DND-41 (cell line): Measurements from ENCODE around the gene BCS1L.

Experiments used
- ATAC-seq: fragments of 200-7000 bp; cut with Tn5 transposase; 3 replicates; pipeline ENCODE4 v1.9.1; 2021; ENCODE audit warnings: low read depth; ENCODE audit not compliant: insufficient read depth
- DNase-seq: peaks from one replicate; pipeline ENCODE4 v3.0.0-alpha.2; 2020
- H2AFZ ChIP-seq: 2 replicates; pipeline ENCODE4 v1.6.0; 2012; ENCODE audit warnings: low read depth, low read length
- H3K27ac ChIP-seq: 2 replicates; pipeline ENCODE4 v1.5.1; 2012; ENCODE audit warnings: low read length, inconsistent platforms
- H3K27me3 ChIP-seq: fragments of 200-600 bp; sonication (generic); 2 replicates; pipeline ENCODE4 v1.6.0; 2012; ENCODE audit warnings: low read length, mild to moderate bottlenecking, inconsistent platforms; ENCODE audit not compliant: insufficient read depth, poor library complexity
- H3K36me3 ChIP-seq: 2 replicates; pipeline ENCODE4 v1.5.1; 2012; ENCODE audit warnings: low read length, inconsistent platforms; ENCODE audit not compliant: insufficient read depth
- H3K4me1 ChIP-seq: 2 replicates; pipeline ENCODE4 v1.5.1; 2012; ENCODE audit warnings: mild to moderate bottlenecking, low read length; ENCODE audit not compliant: insufficient read depth
- H3K4me2 ChIP-seq: 2 replicates; pipeline ENCODE4 v1.6.0; 2012; ENCODE audit warnings: mild to moderate bottlenecking, moderate library complexity, low read length, inconsistent platforms; ENCODE audit not compliant: insufficient read depth
- H3K4me3 ChIP-seq, 2 experiments: fragments of 200-600 bp in 1 of 2; shearing (Covaris generic) in 1 of 2; 2 replicates each; pipeline ENCODE4 v1.5.1; 2012 to 2016; ENCODE audit warnings: inconsistent platforms in 2 of 2, low read length in 2 of 2, mild to moderate bottlenecking in 2 of 2, low read depth in 1 of 2, moderate library complexity in 1 of 2
- H3K79me2 ChIP-seq: 2 replicates; pipeline ENCODE4 v1.6.0; 2012; ENCODE audit warnings: low read length, inconsistent platforms; ENCODE audit not compliant: insufficient read depth
- H3K9ac ChIP-seq: 2 replicates; pipeline ENCODE4 v1.6.0; 2012; ENCODE audit warnings: low read depth, mild to moderate bottlenecking, inconsistent platforms, low read length, moderate library complexity
- H3K9me3 ChIP-seq: 2 replicates; pipeline ENCODE4 v1.5.1; 2012; ENCODE audit warnings: low read length, moderate library complexity, mild to moderate bottlenecking, inconsistent platforms; ENCODE audit not compliant: insufficient read depth, severe bottlenecking
- H4K20me1 ChIP-seq: 2 replicates; pipeline ENCODE4 v1.6.0; 2012; ENCODE audit warnings: low read length; ENCODE audit not compliant: insufficient read depth
- EZH2 ChIP-seq: IDR thresholded peaks from 3 replicates; pipeline ENCODE4 v1.6.1; 2012; ENCODE audit warnings: borderline replicate concordance, low read depth, mild to moderate bottlenecking, moderate library complexity, low read length, inconsistent platforms; ENCODE audit not compliant: severe bottlenecking
- TF ChIP-seq, protein P1 (sequence below): IDR thresholded peaks from 2 replicates; pipeline ENCODE4 v1.5.1; 2012; ENCODE audit warnings: borderline replicate concordance, low read length, moderate library complexity, mild to moderate bottlenecking; ENCODE audit not compliant: poor library complexity, severe bottlenecking; ENCODE audit errors: extremely low read depth

Gene BCS1L

DNA sequence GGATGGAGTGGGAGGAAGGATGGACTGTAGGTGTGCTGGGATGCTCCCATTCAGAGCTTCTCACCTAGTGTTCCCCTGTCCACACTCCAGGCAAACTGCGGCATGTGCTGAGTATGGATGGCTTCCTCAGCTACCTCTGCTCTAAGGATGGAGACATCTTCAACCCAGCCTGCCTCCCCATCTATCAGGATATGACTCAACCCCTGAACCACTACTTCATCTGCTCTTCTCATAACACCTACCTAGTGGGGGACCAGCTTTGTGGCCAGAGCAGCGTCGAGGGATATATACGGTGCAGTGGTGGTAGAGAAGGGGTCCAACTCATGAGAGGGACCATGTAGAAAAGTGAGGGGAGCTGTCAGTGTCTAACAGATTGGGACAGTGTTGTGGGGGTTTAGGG lies 31.5 kb upstream of the BCS1L start:
- H3K79me2 ChIP-seq: no peaks in the 10 kb centered on the region
- H3K4me3 ChIP-seq: no peak overlapping the region
- no peak overlapping the region for H3K4me2 ChIP-seq
- H3K4me1 ChIP-seq: no peaks in the 10 kb centered on the region
- H4K20me1 ChIP-seq: no peaks in the 10 kb centered on the region
- H3K36me3 ChIP-seq: no peaks in the 10 kb centered on the region
- H2AFZ ChIP-seq: no peak overlapping the region
- no peak for TF ChIP-seq EZH2
- TF ChIP-seq, protein P1, sequence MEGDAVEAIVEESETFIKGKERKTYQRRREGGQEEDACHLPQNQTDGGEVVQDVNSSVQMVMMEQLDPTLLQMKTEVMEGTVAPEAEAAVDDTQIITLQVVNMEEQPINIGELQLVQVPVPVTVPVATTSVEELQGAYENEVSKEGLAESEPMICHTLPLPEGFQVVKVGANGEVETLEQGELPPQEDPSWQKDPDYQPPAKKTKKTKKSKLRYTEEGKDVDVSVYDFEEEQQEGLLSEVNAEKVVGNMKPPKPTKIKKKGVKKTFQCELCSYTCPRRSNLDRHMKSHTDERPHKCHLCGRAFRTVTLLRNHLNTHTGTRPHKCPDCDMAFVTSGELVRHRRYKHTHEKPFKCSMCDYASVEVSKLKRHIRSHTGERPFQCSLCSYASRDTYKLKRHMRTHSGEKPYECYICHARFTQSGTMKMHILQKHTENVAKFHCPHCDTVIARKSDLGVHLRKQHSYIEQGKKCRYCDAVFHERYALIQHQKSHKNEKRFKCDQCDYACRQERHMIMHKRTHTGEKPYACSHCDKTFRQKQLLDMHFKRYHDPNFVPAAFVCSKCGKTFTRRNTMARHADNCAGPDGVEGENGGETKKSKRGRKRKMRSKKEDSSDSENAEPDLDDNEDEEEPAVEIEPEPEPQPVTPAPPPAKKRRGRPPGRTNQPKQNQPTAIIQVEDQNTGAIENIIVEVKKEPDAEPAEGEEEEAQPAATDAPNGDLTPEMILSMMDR: no peak
- DNase-seq (no peak), ATAC-seq (no peak)
- no peak overlapping the region for H3K27ac ChIP-seq
- no peaks in the 10 kb centered on the region for H3K9me3 ChIP-seq
- H3K27me3 ChIP-seq: no peaks in the 10 kb centered on the region
- H3K9ac ChIP-seq: no peak overlapping the region

DNA sequence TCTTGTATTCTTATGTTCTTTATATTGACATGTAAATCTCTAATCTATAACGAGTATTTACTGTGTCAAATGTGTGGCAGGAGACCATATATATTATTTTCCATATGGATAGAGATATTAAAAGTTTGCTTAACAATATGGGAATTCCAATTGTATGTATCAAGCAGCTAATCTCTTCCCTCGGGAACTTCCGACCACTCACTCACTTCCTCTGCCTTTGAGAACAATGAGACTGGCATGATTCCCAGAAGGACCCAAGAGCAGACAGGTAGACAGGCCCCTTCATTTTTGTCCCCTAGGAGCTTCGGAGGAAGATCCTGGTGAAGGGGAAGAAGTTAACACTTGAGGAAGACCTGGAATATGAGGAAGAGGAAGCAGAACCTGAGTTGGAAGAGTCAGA lies 27.6 kb upstream of the BCS1L start:
- no peaks in the 10 kb centered on the region for H3K27me3 ChIP-seq
- H3K4me2 ChIP-seq: no peak overlapping the region
- H2AFZ ChIP-seq: no peak overlapping the region
- H3K4me1 ChIP-seq: no peaks in the 10 kb centered on the region
- H3K27ac ChIP-seq: no peak overlapping the region
- H3K4me3 ChIP-seq: no peak overlapping the region
- no peaks in the 10 kb centered on the region for H3K9me3 ChIP-seq
- H3K9ac ChIP-seq: no peak overlapping the region
- H4K20me1 ChIP-seq: no peaks in the 10 kb centered on the region
- no peak for TF ChIP-seq EZH2
- TF ChIP-seq, protein P1: no peak
- H3K36me3 ChIP-seq: peaks cover 29% of the 10 kb centered on the region
- DNase-seq (no peak), ATAC-seq (no peak)
- no peaks in the 10 kb centered on the region for H3K79me2 ChIP-seq

DNA sequence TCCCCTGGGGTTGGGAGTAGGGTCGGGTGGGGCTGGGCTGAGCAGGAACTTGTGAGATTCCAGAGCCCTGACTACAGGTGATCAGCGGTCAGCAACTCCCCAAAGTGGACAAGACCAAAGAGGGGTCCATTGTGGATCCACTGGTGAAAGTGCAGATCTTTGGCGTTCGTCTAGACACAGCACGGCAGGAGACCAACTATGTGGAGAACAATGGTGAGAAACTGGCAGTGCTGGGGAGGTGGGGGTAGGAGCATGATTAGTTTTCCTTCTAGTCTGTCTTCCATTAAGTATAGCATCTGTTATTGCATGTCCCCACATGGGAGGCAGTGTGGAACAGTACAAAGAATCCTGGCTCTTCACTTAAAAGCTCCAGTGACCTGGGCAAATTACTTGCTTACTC lies 23.8 kb upstream of the BCS1L start:
- Histone ChIP-seq H3K27me3 (no peaks in the 10 kb centered on the region), H3K36me3 (peaks cover 64% of the 10 kb centered on the region), H3K9me3 (no peaks in the 10 kb centered on the region)

DNA sequence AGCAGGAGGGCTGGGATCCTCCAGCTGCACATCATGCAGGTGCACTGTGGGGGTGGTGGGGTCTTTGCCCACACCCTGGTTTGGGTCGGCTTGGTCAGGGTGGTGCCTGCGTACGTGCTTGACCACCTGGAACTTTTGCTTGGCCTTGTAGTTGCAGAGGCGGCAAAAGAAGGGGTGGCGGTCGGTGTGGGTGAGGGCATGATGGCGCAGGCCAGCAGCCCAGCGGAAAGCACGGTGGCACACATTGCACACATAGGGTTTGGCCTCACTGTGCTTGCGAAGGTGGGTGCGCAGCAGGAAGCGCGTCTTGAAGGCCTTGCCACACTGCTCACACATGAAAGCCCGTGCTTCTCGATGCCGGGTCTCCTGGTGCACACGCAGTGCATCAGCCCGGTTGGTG lies 21.1 kb upstream of the BCS1L start:
- TF ChIP-seq, protein P1: no peak
- TF ChIP-seq EZH2: no peak
- Histone ChIP-seq H3K36me3 (peaks cover 84% of the 10 kb centered on the region), H3K4me2 (no peak overlapping the region), H3K79me2 (no peaks in the 10 kb centered on the region), H3K27ac (no peak overlapping the region), H3K9me3 (no peaks in the 10 kb centered on the region), H2AFZ (no peak overlapping the region), H4K20me1 (no peaks in the 10 kb centered on the region), H3K4me1 (no peaks in the 10 kb centered on the region), H3K9ac (no peak overlapping the region), H3K27me3 (no peaks in the 10 kb centered on the region), H3K4me3 (no peak overlapping the region)
- DNase-seq (no peak), ATAC-seq (no peak)

More for the DNA sequence above, 23.8 kb upstream of the BCS1L start:
- TF ChIP-seq EZH2: no peak
- TF ChIP-seq, protein P1: no peak
- no peak overlapping the region for H2AFZ ChIP-seq
- no peaks in the 10 kb centered on the region for H4K20me1 ChIP-seq
- H3K4me1 ChIP-seq: no peaks in the 10 kb centered on the region
- no peak overlapping the region for H3K4me3 ChIP-seq
- no peak overlapping the region for H3K4me2 ChIP-seq
- no peaks in the 10 kb centered on the region for H3K79me2 ChIP-seq
- ATAC-seq (no peak), DNase-seq (no peak)
- no peak overlapping the region for H3K27ac ChIP-seq
- H3K9ac ChIP-seq: no peak overlapping the region
